Hepatocyte (in vitro differentiated cells): ENCODE data around the gene BUD23. TPM values are rescaled to one million over a fixed set of nuclear protein-coding genes. Genes with fewer than 3 reads are reported as not detected.

Experiments used
- DNase-seq: peaks from one replicate; pipeline ENCODE4 v3.0.0-alpha.2; 2016; ENCODE audit warnings: low spot score
- H2AFZ ChIP-seq: fragments of 200-600 bp; sonication (generic); 2 replicates; pipeline ENCODE4 v1.6.0; 2016; ENCODE audit warnings: antibody characterized with exemption, mild to moderate bottlenecking
- H3K27ac ChIP-seq: fragments of 200-600 bp; sonication (generic); 2 replicates; pipeline ENCODE4 v1.5.1; 2016; ENCODE audit warnings: mild to moderate bottlenecking
- H3K27me3 ChIP-seq: fragments of 200-600 bp; sonication (generic); 2 replicates; pipeline ENCODE4 v1.6.1; 2016
- H3K36me3 ChIP-seq: fragments of 200-600 bp; sonication (generic); replicated peaks from 2 replicates; pipeline ENCODE4 v1.5.1; 2016; ENCODE audit warnings: low read depth; ENCODE audit not compliant: insufficient read depth
- H3K4me1 ChIP-seq: fragments of 200-600 bp; sonication (generic); 2 replicates; pipeline ENCODE4 v1.5.1; 2016; ENCODE audit warnings: mild to moderate bottlenecking, moderate library complexity; ENCODE audit not compliant: insufficient read depth
- H3K4me2 ChIP-seq: fragments of 200-600 bp; sonication (generic); 2 replicates; pipeline ENCODE4 v1.6.0; 2016
- H3K4me3 ChIP-seq: fragments of 200-600 bp; sonication (generic); 2 replicates; pipeline ENCODE4 v1.5.1; 2016; ENCODE audit warnings: mild to moderate bottlenecking
- H3K79me2 ChIP-seq: fragments of 200-600 bp; sonication (generic); 2 replicates; pipeline ENCODE4 v1.6.0; 2017; ENCODE audit warnings: mild to moderate bottlenecking
- H3K9me2 ChIP-seq: fragments of 200-600 bp; sonication (generic); replicated peaks from 2 replicates; pipeline ENCODE4 v1.6.0; 2017; ENCODE audit warnings: mild to moderate bottlenecking; ENCODE audit not compliant: insufficient read depth
- H3K9me3 ChIP-seq: fragments of 200-600 bp; sonication (generic); 2 replicates; pipeline ENCODE4 v1.5.1; 2016; ENCODE audit warnings: low read depth, mild to moderate bottlenecking
- H4K20me1 ChIP-seq: fragments of 200-600 bp; sonication (generic); 2 replicates; pipeline ENCODE4 v1.6.0; 2016; ENCODE audit warnings: mild to moderate bottlenecking; ENCODE audit not compliant: insufficient read depth, poor library complexity, severe bottlenecking
- CTCF ChIP-seq: fragments of 200-600 bp; sonication (generic); IDR thresholded peaks from 2 replicates; pipeline ENCODE4 v1.5.1; 2016; ENCODE audit warnings: antibody characterized with exemption, mild to moderate bottlenecking; ENCODE audit not compliant: poor library complexity
- EZH2 ChIP-seq: fragments of 200-600 bp; sonication (generic); IDR thresholded peaks from 2 replicates; pipeline ENCODE4 v1.6.1; 2016; ENCODE audit warnings: antibody characterized with exemption, mild to moderate bottlenecking, borderline replicate concordance
- EZH2phosphoT487 ChIP-seq: fragments of 200-600 bp; sonication (generic); IDR thresholded peaks from one replicate; pipeline ENCODE4 v1.6.1; 2018; ENCODE audit warnings: antibody characterized with exemption, mild to moderate bottlenecking, low read depth, moderate library complexity; ENCODE audit not compliant: unreplicated experiment, severe bottlenecking
- WGBS: methylation state at CpG from one replicate; pipeline ENCODE4 v1.1.6; 2016; ENCODE audit warnings: low lambda C conversion rate; ENCODE audit errors: missing lambda C conversion rate; 5-methylcytosine and 5-hydroxymethylcytosine counted together
- polyA plus RNA-seq: library from polyadenylated mRNA; unstranded; fragments of >200 nt; fragmentation: Nextera tagmentation; extraction: Ambion mirVana; gene quantifications from 2 replicates; pipeline ENCODE4 v1.2.1, GENCODE V29; 2016
- total RNA-seq: library from RNA; depleted of rRNA; stranded (reverse); fragments of >200 nt; gene quantifications from 2 replicates; pipeline ENCODE4 v1.2.3, GENCODE V29; 2014

Gene BUD23
- total and polyA plus RNA-seq, 2 experiments from 2014 or later, result 35.9 to 112 TPM

DNA sequence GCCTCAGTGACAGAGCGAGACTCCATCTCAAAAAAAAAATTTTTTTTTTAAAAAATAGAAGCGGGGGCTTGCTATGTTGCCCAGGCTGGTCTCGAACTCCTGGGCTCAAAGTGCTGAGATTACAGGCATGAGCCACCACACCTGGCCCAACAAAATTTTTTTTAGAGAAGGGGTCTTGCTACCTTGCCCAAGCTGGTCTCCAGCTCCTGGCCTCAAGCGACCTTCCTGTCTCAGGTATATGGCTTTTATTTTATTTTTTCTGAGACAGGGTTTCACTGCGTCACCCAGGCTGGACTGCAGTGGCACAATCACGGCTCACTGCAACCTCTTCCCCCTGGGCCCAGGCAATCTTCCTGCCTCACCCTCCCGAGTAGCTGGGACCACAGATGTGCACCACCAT, 56.8 kb downstream of the BUD23 start:
- Histone ChIP-seq H3K27ac (peak overlapping the region; percentile 98), H3K27me3 (no peaks in the 10 kb centered on the region), H3K79me2 (peaks cover 21% of the 10 kb centered on the region), H3K9me3 (no peaks in the 10 kb centered on the region), H3K9me2 (no peaks in the 10 kb centered on the region), H4K20me1 (no peaks in the 10 kb centered on the region), H2AFZ (no peak overlapping the region), H3K4me3 (no peak overlapping the region), H3K36me3 (no peaks in the 10 kb centered on the region), H3K4me2 (no peak overlapping the region), H3K4me1 (peaks cover 43% of the 10 kb centered on the region)
- TF ChIP-seq EZH2phosphoT487, result no peak
- no peak for TF ChIP-seq CTCF
- TF ChIP-seq EZH2, result no peak
- 92% methylated on average over 7 of the region's 7 CpGs for WGBS
- DNase-seq, result no peak

DNA sequence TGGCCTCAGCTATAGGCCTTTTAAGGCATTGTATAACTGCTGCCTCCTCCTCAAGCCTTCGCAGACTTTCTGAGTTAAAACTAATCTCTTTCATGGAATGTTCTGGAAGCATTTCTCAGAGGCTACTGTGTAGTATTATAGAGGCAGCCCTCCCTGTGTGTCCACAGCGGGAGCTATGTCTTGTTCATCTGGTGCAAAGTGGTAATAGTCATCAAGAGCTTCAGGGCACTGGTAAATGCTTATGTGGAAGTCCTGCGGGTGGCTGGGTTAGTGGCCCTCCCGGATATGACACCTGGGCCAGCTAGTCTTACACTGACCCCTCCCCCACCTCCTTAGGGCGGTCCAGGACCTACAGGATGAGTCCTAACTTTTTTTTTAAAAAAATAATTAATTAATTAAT, 57.4 kb downstream of the BUD23 start:
- H3K79me2 ChIP-seq, result peaks cover 21% of the 10 kb centered on the region
- no peaks in the 10 kb centered on the region for H3K36me3 ChIP-seq
- H3K27ac ChIP-seq, result peak overlapping the region; percentile 98
- no peak overlapping the region for H3K4me3 ChIP-seq
- TF ChIP-seq CTCF (no peak), EZH2 (no peak), EZH2phosphoT487 (no peak)
- H3K4me1 ChIP-seq, result peaks cover 41% of the 10 kb centered on the region
- H2AFZ ChIP-seq, result no peak overlapping the region
- no peak overlapping the region for H3K4me2 ChIP-seq
- H4K20me1 ChIP-seq, result no peaks in the 10 kb centered on the region
- no peaks in the 10 kb centered on the region for H3K9me3 ChIP-seq
- DNase-seq, result peak; percentile 38
- no peaks in the 10 kb centered on the region for H3K9me2 ChIP-seq
- no peaks in the 10 kb centered on the region for H3K27me3 ChIP-seq
- whole genome bisulfite sequencing, result 55% methylated on average over 5 of the region's 5 CpGs

DNA sequence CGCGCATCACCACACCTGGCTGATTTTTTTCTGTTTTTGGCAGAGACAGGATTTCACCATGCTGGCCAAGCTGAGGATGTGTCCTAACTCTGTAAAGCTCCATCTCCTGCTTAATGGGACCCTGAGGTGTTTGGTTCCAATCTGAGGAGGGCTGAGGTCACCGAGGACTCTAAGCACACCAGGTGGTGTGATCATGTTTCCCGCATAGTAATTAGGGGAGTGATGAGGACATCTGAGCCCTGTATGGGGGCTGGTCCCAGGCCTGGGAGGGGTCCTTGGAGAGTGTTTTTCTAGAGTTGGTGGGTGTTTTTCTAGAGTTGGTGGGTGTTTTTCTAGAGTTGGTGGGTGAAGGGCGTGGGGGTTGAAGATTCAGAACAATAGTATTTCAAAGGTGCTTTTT, 58.2 kb downstream of the BUD23 start:
- peak overlapping the region; percentile 66 for H3K4me2 ChIP-seq
- no peak overlapping the region for H2AFZ ChIP-seq
- H3K27me3 ChIP-seq, result no peaks in the 10 kb centered on the region
- peaks cover 19% of the 10 kb centered on the region for H3K79me2 ChIP-seq
- H4K20me1 ChIP-seq, result no peaks in the 10 kb centered on the region
- H3K4me1 ChIP-seq, result peaks cover 41% of the 10 kb centered on the region
- H3K27ac ChIP-seq, result peak overlapping the region; percentile 98
- H3K9me2 ChIP-seq, result no peaks in the 10 kb centered on the region
- H3K36me3 ChIP-seq, result no peaks in the 10 kb centered on the region
- no peak for DNase-seq
- H3K9me3 ChIP-seq, result no peaks in the 10 kb centered on the region
- WGBS, result 58% methylated on average over 5 of the region's 5 CpGs
- no peak for TF ChIP-seq EZH2phosphoT487
- no peak overlapping the region for H3K4me3 ChIP-seq

GRCh38 chr7:73742338-73742752, 58.9 kb downstream of the BUD23 start:
- Histone ChIP-seq H3K4me1 (peaks cover 36% of the 10 kb centered on the region), H3K9me2 (no peaks in the 10 kb centered on the region), H3K4me2 (peak overlapping the region; percentile 66), H3K79me2 (peaks cover 12% of the 10 kb centered on the region), H3K27me3 (no peaks in the 10 kb centered on the region), H3K4me3 (no peak overlapping the region), H2AFZ (no peak overlapping the region), H4K20me1 (no peaks in the 10 kb centered on the region), H3K9me3 (no peaks in the 10 kb centered on the region), H3K27ac (peak overlapping the region; percentile 98), H3K36me3 (no peaks in the 10 kb centered on the region)
- WGBS, result 36% methylated on average over 7 of the region's 7 CpGs
- DNase-seq, result peak; percentile 73
- TF ChIP-seq CTCF, result no peak
- TF ChIP-seq EZH2phosphoT487, result no peak
- TF ChIP-seq EZH2, result no peak
